HTR-8/SVneo (cell line): ENCODE measurements around the gene SIRPA.

ENCODE experiments used
- DNase-seq: peaks from one replicate; pipeline ENCODE4 v3.0.0; 2011; ENCODE audit warnings: low spot score, mixed read lengths; ENCODE audit not compliant: insufficient read length
- FAIRE-seq: peaks from 2 replicates; lab custom pipeline; 2011; peaks lifted over from hg19 to GRCh38; lab: Jason Lieb, UNC

SIRPA gene

GRCh38 chr20:1885254-1885653 is 10.0 kb upstream of the SIRPA start:
- FAIRE-seq (no peak), DNase-seq (no peak)

DNA sequence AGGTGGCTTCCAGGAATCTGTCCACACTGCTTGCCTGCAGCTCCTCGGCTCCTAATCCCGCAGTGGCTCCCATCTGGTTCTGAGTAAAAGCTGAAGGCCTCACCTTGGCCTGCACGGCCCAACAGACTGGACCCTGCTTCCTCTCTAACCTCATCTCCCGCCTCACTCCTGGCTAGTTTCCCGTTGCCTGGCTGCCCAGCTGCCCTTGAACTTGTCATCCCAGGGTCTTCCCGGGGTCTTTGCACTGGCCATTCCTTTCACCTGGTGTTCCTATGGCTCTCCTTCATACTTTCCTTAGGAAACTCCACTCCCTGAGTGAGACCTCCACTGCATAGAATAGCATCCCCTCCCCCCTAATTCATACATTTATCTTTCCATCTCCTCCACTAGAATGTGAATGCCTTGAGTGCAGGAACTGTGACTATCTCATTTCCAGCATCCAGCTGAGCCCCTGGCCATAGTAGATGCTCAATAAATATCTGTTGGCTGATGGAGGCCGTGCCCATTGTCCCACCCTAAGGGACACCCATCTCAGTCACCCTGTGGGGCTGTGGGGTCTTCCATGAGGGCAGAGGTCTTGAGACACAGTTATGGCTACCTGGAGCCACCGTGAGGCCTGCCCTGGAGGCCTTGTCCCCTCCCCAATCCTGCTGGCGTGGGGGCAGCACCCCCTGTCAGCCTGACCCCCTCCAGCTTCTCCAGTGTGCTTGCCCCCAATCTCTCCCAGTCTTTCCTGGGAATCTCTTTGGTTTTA is 9.1 kb upstream of the SIRPA start:
- DNase-seq (no peak), FAIRE-seq (no peak)

DNA sequence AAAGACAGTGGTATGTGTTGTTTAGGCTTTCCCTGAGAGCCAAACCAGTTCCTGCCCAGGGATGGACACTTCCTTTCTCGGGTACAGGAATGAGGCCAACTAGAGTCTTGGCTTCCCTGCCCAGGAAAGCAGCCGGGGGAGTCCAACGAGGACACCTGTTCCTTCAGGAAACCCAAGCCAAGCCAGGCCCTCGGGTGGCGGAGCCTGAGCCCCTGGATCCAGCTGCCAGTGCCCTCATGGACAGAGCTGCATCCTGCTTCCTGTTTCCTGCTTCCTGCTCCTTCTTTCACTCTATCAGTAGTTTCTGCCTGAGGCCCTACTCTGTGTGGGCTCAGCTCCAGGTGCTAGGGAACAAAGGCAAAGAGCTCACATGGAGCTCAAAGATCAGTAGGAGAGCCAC is 7.9 kb upstream of the SIRPA start:
- no peak for DNase-seq
- no peak for FAIRE-seq

DNA sequence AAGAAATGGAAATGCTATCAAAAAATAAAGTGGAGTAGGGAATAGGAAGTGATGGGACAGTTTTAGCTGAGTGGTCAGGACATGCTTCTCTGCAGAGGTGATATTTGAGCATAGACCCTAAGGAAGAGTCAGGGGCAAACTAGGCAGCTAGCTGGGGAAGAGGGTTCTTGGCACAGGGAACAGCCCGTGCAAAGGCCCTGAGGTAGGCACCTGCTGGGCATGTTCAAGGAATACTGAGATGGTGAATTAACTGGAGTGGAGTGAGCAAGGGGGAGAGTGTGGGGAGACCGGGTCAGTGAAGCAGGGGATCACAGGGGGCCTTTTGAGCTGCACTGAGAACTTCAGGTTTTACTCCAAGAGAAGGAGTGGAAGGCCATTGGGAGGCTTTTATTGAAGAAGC is 7.5 kb upstream of the SIRPA start:
- DNase-seq (no peak), FAIRE-seq (no peak)

DNA sequence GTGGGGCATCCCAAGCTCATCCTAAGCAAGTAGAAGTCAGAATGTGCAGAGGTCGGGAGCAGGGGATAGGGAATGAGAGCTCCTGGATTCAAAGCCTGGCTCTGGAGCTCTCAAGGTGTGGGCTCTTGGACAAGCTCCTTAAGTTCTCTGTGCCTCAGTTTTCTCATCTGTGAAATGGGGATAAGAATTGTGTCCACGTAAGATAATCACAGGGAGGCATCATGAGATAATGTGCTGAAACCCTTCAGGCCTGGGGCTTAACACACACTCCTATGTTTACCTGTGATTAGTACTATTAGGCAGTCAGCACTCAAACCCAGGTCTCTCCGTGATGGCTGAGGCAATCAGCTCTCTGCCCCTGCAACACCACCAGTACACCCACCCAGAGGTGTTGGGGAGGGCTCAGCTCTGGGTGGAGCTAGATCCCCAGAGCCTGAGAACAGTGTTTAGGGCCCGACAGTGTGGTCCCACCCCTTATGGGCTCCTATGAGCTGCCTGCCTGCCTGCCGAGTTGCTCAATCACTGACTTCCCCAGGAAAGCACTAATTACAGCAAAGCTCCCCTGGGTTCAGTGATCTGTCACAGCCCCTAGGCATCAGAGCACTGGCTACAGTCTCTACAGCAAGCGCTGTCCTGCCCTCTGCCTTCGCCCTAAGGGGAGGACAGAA is 6.3 kb upstream of the SIRPA start:
- no peak for FAIRE-seq
- DNase-seq = no peak

DNA sequence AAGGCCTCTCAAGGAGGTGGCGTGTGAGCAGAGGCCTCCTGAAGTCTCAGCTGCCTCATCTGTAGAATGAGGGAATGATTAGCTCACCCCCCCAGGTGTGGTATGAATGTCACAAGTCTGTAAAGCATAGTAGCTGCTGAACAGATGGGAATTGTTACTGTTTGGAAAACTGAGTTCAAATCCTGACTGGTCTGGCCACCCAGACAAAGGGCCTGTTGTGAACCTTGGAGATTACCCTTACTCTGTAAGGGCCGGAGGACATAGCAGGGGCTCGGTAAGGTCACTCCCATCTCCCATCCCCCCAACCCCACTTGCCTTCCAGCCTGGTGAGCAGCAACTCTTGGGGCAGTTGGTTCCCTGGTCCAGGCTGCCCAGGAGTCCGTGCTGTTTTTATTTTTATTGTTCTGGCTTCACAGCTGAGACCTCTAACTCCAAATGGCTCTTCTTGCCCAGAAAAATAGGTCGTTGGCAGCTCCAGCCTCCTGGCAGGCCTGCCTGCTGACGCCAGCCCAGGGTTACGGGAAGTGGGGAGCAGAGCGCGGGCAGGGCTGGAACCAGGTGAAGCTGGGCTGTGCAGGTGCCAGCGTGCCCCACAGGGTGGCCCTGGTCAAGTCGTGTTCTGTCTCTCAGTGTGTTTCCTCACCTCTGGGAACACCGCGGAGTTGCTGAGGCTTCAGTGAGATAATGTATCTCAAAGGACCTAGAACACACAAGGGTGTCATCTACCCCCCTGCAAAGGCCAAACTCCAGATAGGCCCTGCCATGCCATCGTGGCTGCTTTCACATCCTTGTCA is 4.5 kb upstream of the SIRPA start:
- FAIRE-seq (no peak), DNase-seq (no peak)

GRCh38 chr20:1891263-1892118 is 3.7 kb upstream of the SIRPA start:
- FAIRE-seq (peak; percentile 28), DNase-seq (no peak)

DNA sequence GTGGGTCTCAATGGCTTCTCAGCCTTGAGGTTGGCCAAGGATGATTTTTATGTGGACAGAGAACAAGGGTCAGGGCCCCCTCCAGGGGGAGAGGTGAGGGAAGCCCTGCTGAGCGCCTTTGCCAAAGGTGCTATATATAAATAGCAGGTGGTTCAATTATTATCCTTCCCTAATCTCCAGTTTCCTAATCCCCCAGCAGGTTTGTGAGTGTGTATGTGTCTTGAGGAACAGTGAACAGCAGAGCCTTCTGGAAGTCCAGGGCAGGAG is 3.2 kb upstream of the SIRPA start:
- no peak for FAIRE-seq

DNA sequence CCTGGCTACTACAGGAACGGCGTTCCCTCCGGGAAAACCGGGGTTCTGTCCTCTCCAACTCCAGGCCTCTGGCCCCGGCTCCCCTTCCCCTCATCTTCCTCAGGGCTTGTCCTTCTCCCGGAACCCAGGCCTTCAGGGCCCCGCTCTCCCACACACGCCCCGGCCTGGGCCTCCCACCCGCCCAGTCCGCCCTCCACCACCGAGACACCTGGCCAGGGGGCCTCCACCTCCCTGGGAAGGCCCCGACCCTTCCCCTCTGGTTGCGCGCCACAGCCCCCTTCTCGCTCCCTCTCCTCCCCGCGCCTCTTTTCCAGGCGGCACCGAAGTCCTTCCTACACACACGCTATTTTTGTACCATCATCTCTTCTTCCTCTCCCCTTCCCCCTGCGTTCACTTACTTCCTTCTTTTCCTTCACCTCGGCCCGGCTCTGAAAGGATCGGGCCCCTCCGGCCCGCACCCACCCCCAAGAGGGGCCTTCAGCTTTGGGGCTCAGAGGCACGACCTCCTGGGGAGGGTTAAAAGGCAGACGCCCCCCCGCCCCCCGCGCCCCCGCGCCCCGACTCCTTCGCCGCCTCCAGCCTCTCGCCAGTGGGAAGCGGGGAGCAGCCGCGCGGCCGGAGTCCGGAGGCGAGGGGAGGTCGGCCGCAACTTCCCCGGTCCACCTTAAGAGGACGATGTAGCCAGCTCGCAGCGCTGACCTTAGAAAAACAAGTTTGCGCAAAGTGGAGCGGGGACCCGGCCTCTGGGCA is 1.3 kb upstream of the SIRPA start:
- no peak for FAIRE-seq
- no peak for DNase-seq

More for the DNA sequence above, 3.2 kb upstream of the SIRPA start:
- no peak for DNase-seq

- DNase-seq (peak; percentile 37), FAIRE-seq (peak; percentile 4)
These were observed 696 bp upstream of the SIRPA start for GRCh38 chr20:1894471-1894950.

DNA sequence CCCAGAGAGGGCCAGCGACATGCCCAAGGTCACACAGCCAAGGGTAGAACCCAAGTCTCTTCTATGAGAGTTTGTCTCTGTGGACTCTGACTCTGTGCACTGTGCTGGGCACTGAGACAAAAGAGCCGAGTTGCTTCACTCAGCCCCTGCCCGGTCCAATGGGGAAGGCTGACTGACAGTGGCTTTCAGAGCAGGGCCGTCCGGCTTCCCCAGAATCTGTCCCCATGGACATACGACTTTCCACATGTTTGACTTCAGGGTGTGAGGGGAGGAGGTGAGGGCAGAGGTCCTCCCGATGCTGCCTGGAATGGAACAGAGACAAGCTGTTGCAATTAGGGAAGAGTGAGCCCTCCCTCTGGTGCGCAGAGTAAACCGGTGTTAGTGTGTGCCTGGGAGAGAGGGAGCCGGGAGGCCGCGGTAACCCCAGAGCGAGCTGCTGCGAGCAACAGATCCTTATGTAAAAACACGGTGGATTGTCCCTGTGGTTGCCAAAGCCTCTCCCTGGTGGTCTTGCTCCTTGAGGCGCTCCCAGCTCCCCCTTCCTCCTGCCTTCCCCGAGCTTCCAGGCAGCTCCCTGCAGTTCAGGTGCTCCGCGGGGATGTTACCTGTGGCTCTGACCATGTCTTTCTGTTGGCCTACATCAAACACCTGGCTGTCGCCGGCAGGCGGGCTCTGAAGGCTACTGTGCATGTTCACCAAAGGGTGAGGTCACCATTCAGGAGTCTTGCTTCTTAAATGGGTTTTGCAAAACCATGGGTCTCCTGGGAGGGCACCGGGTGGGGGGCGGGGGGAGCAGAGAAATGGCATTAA is 672 bp downstream of the SIRPA start:
- FAIRE-seq = no peak

DNA sequence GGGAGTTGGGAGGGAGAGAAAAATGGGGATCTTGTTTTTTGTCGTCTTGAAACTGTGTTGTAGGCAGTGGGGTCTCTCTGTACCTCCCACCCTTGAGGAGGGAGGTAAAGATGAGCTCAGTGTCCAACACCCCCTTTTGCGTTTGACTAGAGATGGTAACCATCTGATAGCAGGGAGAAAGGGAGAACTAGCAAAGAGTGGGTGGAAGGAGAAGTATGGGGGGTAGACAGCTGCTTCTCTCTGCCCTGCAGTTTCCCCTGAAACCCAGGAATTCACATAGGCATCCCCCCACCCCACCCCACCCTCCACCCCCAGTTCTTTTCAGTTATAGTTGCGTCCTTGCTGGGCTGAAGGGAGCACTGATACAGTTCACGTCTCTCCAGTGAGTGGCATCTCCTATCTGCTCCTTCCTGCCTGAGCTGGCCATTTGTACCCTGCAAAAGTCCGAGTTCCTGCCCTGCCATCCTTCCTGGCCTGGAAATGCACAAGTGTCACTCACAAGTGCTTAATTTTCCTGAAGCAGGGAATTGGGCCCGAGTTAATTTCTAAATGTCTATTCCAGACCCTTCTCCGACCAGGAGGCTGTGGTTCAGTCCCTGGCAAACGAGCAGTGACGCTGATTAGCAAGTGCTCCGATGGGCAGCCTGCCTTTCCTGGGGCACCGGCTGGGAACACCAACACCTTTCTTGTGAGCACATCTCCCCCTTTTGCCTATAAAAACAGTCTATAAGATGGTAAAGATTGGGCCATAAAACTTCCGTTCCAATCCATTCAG is 1.5 kb downstream of the SIRPA start:
- FAIRE-seq (peak; percentile 4), DNase-seq (no peak)

More for the DNA sequence above, 672 bp downstream of the SIRPA start:
- no peak for DNase-seq

DNA sequence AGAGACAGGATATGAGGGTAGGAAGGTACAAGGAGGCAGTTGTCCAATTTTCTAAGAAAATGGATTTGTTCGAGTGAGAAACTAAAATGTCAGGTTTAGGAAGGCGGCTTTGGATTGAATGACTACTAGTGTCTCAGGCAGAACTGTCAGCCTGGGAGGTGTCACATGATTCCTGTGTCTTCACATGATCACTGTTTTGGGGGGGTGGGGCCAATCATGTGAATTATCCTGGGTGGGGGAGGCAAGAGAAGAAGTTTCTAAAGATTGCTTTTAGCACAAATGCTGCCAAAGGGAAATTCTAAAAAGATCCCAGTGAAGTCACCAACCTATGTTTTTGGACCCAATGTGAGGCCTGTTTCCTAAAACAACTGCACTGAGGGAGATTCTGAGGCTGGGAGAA is 2.3 kb downstream of the SIRPA start:
- DNase-seq (no peak), FAIRE-seq (no peak)

DNA sequence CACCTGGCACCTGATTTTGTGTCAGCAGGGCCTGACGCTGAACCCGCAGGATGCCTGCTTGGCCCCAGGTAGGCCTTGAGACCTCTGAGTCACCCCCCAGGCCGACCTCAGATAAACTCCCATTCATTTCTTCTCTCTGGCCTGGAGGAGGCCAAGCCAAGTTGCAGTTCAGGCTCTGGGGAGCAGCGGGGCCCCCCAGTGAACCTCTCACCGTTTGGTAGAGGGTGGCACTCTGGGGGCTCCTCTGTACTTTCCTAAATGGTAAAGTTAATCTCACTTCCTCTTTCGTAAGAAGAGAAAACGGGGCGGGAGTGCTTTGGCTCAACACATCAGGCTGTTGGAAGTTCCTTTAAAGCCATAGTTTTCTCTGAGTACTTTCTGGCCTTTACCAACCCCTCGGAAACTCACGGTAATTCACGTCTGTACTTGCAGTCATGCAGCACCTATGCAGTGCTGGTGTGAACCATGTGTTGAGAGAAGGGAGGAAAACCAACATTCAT is 2.8 kb downstream of the SIRPA start:
- FAIRE-seq = no peak
- DNase-seq = no peak

DNA sequence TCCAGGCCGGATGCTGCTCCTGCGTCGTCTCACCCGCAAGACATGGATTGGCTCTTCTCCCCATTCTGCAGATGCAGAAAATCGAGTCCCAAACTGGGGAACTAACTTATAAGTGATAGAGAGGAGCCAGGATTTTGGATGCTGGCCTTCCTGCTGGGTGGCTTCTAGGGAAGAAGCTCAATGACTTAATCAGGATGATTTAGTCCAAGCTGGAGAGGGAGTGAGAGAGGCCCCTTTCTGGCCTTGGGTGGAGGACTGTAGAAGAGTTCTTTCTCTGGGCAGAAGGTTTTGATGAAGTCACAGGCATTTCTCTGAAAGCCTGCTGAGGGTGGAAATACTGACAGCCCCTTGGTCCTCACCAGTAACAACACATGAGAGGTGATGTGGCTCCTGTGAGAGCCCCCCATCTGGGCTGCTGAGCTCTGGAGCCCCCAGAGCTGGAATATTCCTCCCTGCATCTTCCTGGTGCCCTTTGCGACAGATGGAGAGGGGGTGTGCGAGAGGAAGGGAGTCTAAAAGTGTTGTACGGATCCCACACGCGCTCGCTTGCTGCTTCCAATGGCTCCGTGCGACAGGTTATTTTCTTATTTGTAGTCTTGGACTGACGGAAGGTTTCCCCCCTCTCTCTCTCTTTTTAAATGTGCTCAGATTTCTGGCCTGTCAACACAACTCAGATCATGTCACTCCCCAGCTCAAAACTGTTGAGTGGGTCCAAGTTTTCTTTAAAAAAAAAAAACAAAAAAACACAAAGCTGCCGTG is 3.5 kb downstream of the SIRPA start:
- FAIRE-seq (no peak), DNase-seq (no peak)

DNA sequence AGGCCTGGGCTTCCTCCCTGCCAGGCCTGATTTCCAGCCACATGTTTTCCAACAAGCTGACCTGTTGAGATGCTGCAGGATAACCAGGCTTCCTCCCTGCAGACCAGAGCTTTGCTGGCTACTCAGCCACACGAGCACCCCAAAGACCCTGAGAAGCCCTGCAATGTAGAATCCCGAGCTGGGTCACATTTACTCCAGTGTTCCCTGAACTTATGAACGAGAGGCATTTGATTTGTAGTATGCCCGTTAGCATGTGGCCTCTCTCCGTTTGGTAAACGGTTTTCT is 4.0 kb downstream of the SIRPA start:
- DNase-seq (no peak), FAIRE-seq (no peak)

- DNase-seq (peak; percentile 84), FAIRE-seq (no peak)
These were observed 5.2 kb downstream of the SIRPA start for GRCh38 chr20:1900321-1900801.
